Measurements from ENCODE around the gene SMAD2. TPM values are rescaled to one million over a fixed set of nuclear protein-coding genes. Genes with fewer than 3 reads are reported as not detected.
A peak's percentile ranks its signal among the peaks of the same experiment; 100 is the strongest.

SMAD2 gene
- total RNA-seq, 1 donor: 118 TPM

- no peak for TF ChIP-seq CTCF (IDR thresholded peaks at IDR 0.05; ENCODE audit: insufficient read depth, low read length)
- no peak overlapping the region for H3K4me3 ChIP-seq (ENCODE audit: low read depth, low read length)
- DNase-seq (ENCODE audit: low read depth): no peak
These were observed 150.3 kb downstream of the SMAD2 start for GRCh38 chr18:47780011-47780725.

GRCh38 chr18:47779381-47779780 is 151.1 kb downstream of the SMAD2 start:
- no peak for TF ChIP-seq CTCF (IDR thresholded peaks at IDR 0.05; ENCODE audit: insufficient read depth, low read length)
- no peak for DNase-seq (ENCODE audit: low read depth)
- no peak overlapping the region for H3K4me3 ChIP-seq (ENCODE audit: low read depth, low read length)

GRCh38 chr18:47777626-47778025 is 152.8 kb downstream of the SMAD2 start:
- TF ChIP-seq CTCF (IDR thresholded peaks at IDR 0.05; ENCODE audit: insufficient read depth, low read length): no peak
- H3K4me3 ChIP-seq (ENCODE audit: low read depth, low read length): no peak overlapping the region
- DNase-seq (ENCODE audit: low read depth): no peak

- DNase-seq (ENCODE audit: low read depth): peak; percentile 40
- peak; percentile 38 for TF ChIP-seq CTCF (IDR thresholded peaks at IDR 0.05; ENCODE audit: insufficient read depth, low read length)
- no peak overlapping the region for H3K4me3 ChIP-seq (ENCODE audit: low read depth, low read length)
These were observed 154.5 kb downstream of the SMAD2 start for GRCh38 chr18:47775961-47776360.

- no peak overlapping the region for H3K4me3 ChIP-seq (ENCODE audit: low read depth, low read length)
- DNase-seq (ENCODE audit: low read depth): no peak
- no peak for TF ChIP-seq CTCF (IDR thresholded peaks at IDR 0.05; ENCODE audit: insufficient read depth, low read length)
These were observed 156.5 kb downstream of the SMAD2 start for GRCh38 chr18:47773931-47774330.

GRCh38 chr18:47772374-47773248 is 157.8 kb downstream of the SMAD2 start:
- DNase-seq (ENCODE audit: low read depth): peak; percentile 53
- H3K4me3 ChIP-seq (ENCODE audit: low read depth, low read length): no peak overlapping the region
- TF ChIP-seq CTCF (IDR thresholded peaks at IDR 0.05; ENCODE audit: insufficient read depth, low read length): peak; percentile 82
